ENCODE results near the gene KIF26A. TPM values are rescaled to one million over a fixed set of nuclear protein-coding genes. Genes with fewer than 3 reads are reported as not detected.

The KIF26A gene
- polyA plus RNA-seq, 1 donor from 2014 or later, result 11.2 TPM

DNA sequence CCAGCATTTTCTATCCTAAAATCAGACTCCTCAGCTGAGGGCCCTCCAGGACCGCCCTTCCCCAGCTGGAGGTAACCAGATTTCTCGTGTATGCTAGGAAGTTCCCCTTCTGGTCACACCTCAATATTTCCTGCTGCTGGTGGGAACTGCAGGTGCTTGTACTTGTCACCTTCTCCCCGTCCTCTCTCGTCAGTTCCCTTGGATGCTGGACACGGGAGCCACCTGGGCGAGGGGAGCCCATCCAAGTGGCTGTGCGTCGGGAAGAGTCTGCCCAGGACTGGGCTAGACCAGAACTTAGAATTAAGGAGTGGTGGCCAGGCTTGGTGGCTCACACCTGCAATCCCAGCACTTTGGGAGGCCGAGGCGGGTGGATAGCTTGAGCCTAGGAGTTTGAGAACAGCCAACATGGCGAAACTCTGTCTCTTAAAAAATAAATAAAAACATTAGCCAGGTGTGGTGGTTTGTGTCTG is 23.2 kb upstream of the KIF26A start:
- Histone ChIP-seq H4K20me1 (ENCODE audit: insufficient read depth) (no peaks in the 10 kb centered on the region), H3K9me2 (ENCODE audit: insufficient read depth, low read length) (no peaks in the 10 kb centered on the region), H3K27me3 (ENCODE audit: insufficient read depth, low read depth, low read length) (peaks cover 56% of the 10 kb centered on the region), H3F3A (ENCODE audit: insufficient read depth, low read length, poor library complexity, severe bottlenecking) (no peaks in the 10 kb centered on the region), H3K9ac (ENCODE audit: low read length) (no peak overlapping the region), H3K79me2 (replicated peaks; ENCODE audit: insufficient read depth, low read length) (no peaks in the 10 kb centered on the region), H3K36me3 (ENCODE audit: insufficient read depth, low read length) (no peaks in the 10 kb centered on the region), H3K9me3 (ENCODE audit: low read length) (no peaks in the 10 kb centered on the region), H3K4me3 (ENCODE audit: low read length) (no peak overlapping the region), H2AFZ (ENCODE audit: low read depth, low read length) (no peak overlapping the region), H3K27ac (ENCODE audit: low read length) (no peak overlapping the region), H3K4me2 (ENCODE audit: low read length) (no peak overlapping the region)
- TF ChIP-seq POLR2AphosphoS5 (IDR thresholded peaks at IDR 0.05), result no peak
- no peak for TF ChIP-seq MXI1 (conservative IDR thresholded peaks at IDR 0.05; ENCODE audit: poor library complexity, severe bottlenecking)
- TF ChIP-seq, protein P1, sequence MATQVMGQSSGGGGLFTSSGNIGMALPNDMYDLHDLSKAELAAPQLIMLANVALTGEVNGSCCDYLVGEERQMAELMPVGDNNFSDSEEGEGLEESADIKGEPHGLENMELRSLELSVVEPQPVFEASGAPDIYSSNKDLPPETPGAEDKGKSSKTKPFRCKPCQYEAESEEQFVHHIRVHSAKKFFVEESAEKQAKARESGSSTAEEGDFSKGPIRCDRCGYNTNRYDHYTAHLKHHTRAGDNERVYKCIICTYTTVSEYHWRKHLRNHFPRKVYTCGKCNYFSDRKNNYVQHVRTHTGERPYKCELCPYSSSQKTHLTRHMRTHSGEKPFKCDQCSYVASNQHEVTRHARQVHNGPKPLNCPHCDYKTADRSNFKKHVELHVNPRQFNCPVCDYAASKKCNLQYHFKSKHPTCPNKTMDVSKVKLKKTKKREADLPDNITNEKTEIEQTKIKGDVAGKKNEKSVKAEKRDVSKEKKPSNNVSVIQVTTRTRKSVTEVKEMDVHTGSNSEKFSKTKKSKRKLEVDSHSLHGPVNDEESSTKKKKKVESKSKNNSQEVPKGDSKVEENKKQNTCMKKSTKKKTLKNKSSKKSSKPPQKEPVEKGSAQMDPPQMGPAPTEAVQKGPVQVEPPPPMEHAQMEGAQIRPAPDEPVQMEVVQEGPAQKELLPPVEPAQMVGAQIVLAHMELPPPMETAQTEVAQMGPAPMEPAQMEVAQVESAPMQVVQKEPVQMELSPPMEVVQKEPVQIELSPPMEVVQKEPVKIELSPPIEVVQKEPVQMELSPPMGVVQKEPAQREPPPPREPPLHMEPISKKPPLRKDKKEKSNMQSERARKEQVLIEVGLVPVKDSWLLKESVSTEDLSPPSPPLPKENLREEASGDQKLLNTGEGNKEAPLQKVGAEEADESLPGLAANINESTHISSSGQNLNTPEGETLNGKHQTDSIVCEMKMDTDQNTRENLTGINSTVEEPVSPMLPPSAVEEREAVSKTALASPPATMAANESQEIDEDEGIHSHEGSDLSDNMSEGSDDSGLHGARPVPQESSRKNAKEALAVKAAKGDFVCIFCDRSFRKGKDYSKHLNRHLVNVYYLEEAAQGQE (IDR thresholded peaks at IDR 0.05; ENCODE audit: borderline replicate concordance), result no peak
- TF ChIP-seq RAD21 (conservative IDR thresholded peaks at IDR 0.05), result no peak
- no peak for TF ChIP-seq EZH2 (IDR thresholded peaks at IDR 0.05; ENCODE audit: borderline replicate concordance, insufficient read depth, low read length, poor library complexity, severe bottlenecking)
- TF ChIP-seq TAF1 (IDR thresholded peaks at IDR 0.05; ENCODE audit: low read depth), result no peak
- TF ChIP-seq EP300 (conservative IDR thresholded peaks at IDR 0.05; ENCODE audit: poor library complexity, severe bottlenecking), result no peak
- TF ChIP-seq, protein P2, sequence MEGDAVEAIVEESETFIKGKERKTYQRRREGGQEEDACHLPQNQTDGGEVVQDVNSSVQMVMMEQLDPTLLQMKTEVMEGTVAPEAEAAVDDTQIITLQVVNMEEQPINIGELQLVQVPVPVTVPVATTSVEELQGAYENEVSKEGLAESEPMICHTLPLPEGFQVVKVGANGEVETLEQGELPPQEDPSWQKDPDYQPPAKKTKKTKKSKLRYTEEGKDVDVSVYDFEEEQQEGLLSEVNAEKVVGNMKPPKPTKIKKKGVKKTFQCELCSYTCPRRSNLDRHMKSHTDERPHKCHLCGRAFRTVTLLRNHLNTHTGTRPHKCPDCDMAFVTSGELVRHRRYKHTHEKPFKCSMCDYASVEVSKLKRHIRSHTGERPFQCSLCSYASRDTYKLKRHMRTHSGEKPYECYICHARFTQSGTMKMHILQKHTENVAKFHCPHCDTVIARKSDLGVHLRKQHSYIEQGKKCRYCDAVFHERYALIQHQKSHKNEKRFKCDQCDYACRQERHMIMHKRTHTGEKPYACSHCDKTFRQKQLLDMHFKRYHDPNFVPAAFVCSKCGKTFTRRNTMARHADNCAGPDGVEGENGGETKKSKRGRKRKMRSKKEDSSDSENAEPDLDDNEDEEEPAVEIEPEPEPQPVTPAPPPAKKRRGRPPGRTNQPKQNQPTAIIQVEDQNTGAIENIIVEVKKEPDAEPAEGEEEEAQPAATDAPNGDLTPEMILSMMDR (IDR thresholded peaks at IDR 0.05; ENCODE audit: poor library complexity, severe bottlenecking), result no peak
- no peak for TF ChIP-seq SMC3 (conservative IDR thresholded peaks at IDR 0.05; ENCODE audit: poor library complexity)

DNA sequence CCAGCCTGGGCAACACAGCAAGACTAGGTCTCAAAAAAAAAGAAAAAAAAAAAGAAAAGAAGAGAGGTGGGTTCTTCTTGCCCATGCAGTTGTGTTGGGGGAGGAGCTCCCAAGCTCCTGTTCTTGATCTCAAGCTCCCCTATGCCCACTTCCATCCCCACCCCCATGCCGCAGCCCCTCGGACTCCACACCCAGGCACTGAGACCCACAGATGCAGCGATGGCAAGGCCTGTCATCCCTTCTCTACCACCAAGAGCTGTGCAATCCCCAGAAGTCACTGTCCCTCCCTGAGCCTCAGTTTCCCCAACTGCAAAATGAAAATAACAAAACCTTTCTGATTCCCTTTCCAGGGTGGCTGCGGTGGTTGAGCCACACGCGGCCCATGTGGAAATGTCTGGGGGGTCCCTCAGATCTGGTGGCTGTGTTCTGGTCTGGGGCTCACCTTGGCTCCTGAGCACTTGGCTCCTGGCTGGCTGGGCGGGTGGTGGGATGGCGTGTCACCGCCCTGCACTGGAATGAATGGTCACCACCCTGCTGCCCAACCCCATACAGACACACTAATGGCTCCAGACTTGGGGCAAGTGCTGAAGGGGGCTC is 22.6 kb upstream of the KIF26A start:
- Histone ChIP-seq H3K79me2 (replicated peaks; ENCODE audit: insufficient read depth, low read length) (no peaks in the 10 kb centered on the region), H4K20me1 (ENCODE audit: insufficient read depth) (no peaks in the 10 kb centered on the region), H2AFZ (ENCODE audit: low read depth, low read length) (no peak overlapping the region), H3K4me3 (ENCODE audit: low read length) (no peak overlapping the region), H3K9me3 (ENCODE audit: low read length) (no peaks in the 10 kb centered on the region), H3F3A (ENCODE audit: insufficient read depth, low read length, poor library complexity, severe bottlenecking) (no peaks in the 10 kb centered on the region), H3K9ac (ENCODE audit: low read length) (no peak overlapping the region), H3K27ac (ENCODE audit: low read length) (no peak overlapping the region), H3K9me2 (ENCODE audit: insufficient read depth, low read length) (no peaks in the 10 kb centered on the region), H3K27me3 (ENCODE audit: insufficient read depth, low read depth, low read length) (peaks cover 60% of the 10 kb centered on the region), H3K4me2 (ENCODE audit: low read length) (no peak overlapping the region), H3K36me3 (ENCODE audit: insufficient read depth, low read length) (no peaks in the 10 kb centered on the region)
- TF ChIP-seq, protein P1 (IDR thresholded peaks at IDR 0.05; ENCODE audit: borderline replicate concordance), result no peak
- TF ChIP-seq EP300 (conservative IDR thresholded peaks at IDR 0.05; ENCODE audit: poor library complexity, severe bottlenecking), result no peak
- TF ChIP-seq, protein P2 (IDR thresholded peaks at IDR 0.05; ENCODE audit: poor library complexity, severe bottlenecking), result no peak
- no peak for TF ChIP-seq EZH2 (IDR thresholded peaks at IDR 0.05; ENCODE audit: borderline replicate concordance, insufficient read depth, low read length, poor library complexity, severe bottlenecking)
- no peak for TF ChIP-seq POLR2AphosphoS5 (IDR thresholded peaks at IDR 0.05)
- TF ChIP-seq RAD21 (conservative IDR thresholded peaks at IDR 0.05), result no peak
- no peak for TF ChIP-seq SMC3 (conservative IDR thresholded peaks at IDR 0.05; ENCODE audit: poor library complexity)
- no peak for TF ChIP-seq TAF1 (IDR thresholded peaks at IDR 0.05; ENCODE audit: low read depth)
- no peak for TF ChIP-seq MXI1 (conservative IDR thresholded peaks at IDR 0.05; ENCODE audit: poor library complexity, severe bottlenecking)
